Suppressor macrophage (primary cell): Measurements from ENCODE around the gene FBXL22.

Experiments used
- DNase-seq, 4 experiments: peaks; one replicate each; pipeline ENCODE4 v3.0.0-alpha.2; 2020 to 2022

Gene FBXL22

GRCh38 chr15:63593705-63594671 lies 3.2 kb upstream of the FBXL22 start:
- no peak for DNase-seq

GRCh38 chr15:63595065-63595464 lies 2.1 kb upstream of the FBXL22 start:
- DNase-seq, result no peak

DNA sequence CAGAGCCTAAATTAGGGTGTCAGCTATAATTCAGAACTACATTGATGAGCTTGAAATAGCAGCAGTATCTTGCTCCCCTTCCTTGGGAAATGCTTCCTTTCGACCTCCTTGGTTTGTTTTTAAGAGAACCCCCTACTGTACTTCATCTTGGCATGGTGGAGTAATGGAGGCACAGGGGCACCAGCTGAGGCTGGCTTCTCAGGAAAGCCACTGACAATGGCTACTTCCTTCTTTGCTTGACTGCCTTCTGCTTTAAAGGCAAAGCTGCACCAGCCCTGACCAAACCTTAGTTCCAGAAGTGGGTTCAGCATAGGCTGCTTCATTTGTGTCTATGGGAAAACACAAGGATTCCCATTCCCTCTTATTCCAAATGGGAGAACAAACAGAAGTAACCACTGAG lies 1.5 kb upstream of the FBXL22 start:
- DNase-seq, result peak in 2 of 4 experiments; percentile 25 to 32

- DNase-seq, result no peak
Observed at GRCh38 chr15:63596676-63597037, 530 bp upstream of the FBXL22 start.

DNA sequence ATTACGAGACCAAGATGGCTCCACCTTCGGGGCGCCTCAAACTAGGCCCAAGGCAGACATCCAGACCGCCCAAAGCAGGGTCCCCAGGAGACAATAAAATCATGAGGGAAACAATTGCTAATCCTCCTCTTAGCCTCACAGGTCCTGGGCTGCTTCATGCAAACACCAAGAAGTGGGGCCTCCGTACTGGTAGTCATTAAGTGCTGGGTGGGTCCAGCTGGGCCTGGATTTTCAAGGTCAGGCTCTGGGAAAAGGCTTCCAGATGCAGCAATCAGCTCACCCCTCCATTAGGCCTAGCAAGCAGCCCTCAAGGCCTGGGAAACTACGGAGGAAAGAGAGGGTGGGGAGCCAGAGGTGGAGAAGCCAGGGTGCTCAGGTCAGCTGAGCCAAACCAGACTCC lies 634 bp downstream of the FBXL22 start:
- DNase-seq, result no peak

GRCh38 chr15:63598473-63599400 lies 1.6 kb downstream of the FBXL22 start:
- no peak for DNase-seq

GRCh38 chr15:63599401-63600000 lies 2.3 kb downstream of the FBXL22 start:
- peak; percentile 76 to 87 (median 82) for DNase-seq

- peak in 3 of 4 experiments; percentile 19 to 37 (median 24) for DNase-seq
Observed at GRCh38 chr15:63600001-63600615, 2.9 kb downstream of the FBXL22 start.

DNA sequence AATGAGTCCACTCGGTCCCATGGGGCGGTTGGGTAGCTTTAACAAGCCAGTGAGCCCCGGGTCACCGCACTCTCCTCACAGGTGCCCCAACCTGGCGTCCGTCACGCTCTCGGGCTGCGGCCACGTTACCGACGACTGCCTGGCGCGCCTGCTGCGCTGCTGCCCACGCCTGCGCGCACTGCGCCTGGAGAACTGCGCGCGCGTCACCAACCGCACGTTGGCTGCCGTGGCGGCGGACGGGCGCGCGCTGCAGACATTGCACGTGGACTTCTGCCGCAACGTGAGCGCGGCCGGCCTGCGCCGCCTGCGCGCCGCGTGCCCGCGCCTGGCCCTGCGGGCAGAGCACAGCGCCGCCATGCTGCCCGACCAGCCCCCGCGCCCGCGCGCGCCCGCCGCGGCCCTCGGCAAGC lies 3.4 kb downstream of the FBXL22 start:
- DNase-seq, result peak; percentile 96 to 99 (median 97)

- DNase-seq, result peak in 3 of 4 experiments; percentile 49 to 69 (median 58)
Observed at GRCh38 chr15:63601026-63601703, 4.0 kb downstream of the FBXL22 start.

- no peak for DNase-seq
Observed at GRCh38 chr15:63601704-63602185, 4.6 kb downstream of the FBXL22 start.

DNA sequence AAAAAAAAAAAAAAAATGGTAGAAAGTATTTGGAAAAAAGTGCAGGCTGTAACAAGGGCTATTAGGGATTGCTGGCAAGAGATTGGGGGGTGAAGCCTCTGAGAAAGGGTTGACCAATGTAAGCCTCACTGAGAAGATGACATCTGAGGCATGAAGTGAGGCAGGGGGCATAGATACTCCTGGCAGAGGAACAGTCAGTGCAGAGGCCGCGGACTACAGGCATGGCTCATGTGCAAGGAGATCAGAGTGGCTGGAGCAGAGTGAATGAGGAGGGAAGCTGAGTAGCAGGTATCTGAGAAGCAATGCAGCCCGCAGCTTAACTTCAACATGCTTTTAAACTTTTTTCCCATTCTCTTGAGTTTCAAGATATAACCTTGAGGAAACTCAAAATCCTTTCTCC lies 5.4 kb downstream of the FBXL22 start:
- no peak for DNase-seq

DNA sequence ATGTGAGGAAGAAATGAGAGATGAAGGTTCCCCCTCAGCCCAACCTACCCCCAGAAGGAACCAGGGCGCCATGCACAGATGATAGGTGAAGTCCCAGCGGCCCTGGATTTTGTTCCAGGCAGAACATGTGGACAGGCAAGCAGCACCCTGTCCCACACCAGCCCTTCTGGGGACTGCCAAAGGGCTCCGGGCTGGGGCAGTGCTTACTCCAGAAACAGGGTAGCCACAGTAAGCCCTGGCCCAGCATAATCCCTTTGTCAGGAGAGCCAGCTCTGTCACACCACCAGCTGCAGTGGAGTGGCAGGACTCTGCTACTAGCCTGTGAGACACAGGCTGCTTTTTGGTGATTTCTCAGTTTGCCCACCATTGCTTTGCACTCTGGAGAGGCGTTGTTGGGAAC lies 6.3 kb downstream of the FBXL22 start:
- no peak for DNase-seq

DNA sequence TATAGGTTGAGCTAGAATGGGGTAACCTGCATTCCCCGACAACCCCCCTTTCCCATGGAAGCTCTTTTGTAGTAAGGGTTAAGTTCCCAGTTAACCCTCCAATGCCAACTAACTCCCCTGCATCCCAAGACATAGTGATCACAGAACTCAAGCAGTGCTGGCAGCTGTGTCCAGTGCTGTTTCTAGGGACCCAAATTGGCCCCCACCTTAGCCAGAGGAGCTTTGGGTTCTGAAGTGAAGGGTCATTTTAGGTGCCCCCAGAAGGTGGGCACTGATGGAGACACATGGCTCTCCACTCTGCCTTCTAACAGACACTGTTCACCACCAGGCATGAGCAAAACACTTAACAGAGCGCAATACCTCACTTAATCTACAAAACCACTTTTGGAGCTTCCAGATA lies 7.1 kb downstream of the FBXL22 start:
- DNase-seq, result no peak

- DNase-seq, result no peak
Observed at GRCh38 chr15:63605036-63605435, 7.8 kb downstream of the FBXL22 start.

- DNase-seq, result peak; percentile 20 to 49 (median 38)
Observed at GRCh38 chr15:63605816-63606215, 8.6 kb downstream of the FBXL22 start.

GRCh38 chr15:63606308-63606707 lies 9.1 kb downstream of the FBXL22 start:
- no peak for DNase-seq

- DNase-seq, result no peak
Observed at GRCh38 chr15:63608989-63609388, 11.8 kb downstream of the FBXL22 start.

DNA sequence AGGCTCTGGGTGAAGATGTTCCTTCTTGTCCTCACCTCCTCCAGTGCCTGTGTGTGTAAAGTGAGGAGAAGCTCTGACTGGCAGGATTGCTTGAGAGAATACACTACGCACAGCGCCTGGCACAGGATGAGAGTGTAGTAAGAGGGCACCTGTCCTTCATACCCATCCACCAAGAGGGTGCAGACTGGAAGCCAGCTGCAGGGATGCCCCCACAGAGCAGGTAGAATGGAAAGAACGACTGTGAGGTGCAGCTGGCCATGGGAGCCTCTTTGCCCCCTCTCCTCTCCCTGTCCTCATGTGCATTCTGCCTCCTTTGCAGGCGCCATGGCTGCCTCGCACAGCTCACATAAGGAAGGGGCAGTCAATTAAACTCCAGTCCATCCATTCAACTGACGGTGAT lies 12.3 kb downstream of the FBXL22 start:
- DNase-seq, result no peak

- DNase-seq, result peak; percentile 74 to 77 (median 75)
Observed at GRCh38 chr15:63610209-63610841, 13.1 kb downstream of the FBXL22 start.

DNA sequence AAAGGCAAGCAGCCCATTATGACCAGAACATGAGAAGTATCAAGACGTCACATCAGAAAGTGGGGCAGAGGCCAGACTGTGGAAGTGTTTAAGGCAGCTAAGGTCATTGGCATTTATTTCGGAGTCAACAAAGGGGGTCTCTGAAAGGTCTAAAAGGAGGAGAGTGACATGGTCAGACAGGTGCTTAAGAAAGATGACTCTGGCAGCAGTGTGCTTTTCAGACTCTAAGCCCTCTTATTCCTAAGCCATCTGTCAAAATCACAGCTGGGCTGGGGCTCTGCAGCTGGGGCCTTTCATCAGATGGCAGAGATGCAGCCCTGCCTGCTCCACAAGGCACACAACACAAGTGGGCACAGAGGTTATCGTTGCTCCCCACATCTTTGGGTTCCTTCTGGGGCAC lies 14.0 kb downstream of the FBXL22 start:
- no peak for DNase-seq
